HepG2 (cell line): ENCODE results near the gene PRKN. TPM values are rescaled to one million over a fixed set of nuclear protein-coding genes. Genes with fewer than 3 reads are reported as not detected.

ENCODE experiments used
- CREB3 ChIP-seq: sonication (generic); formaldehyde crosslinking; IDR thresholded peaks from 2 replicates; pipeline ENCODE4 v1.5.0; 2020; ENCODE audit warnings: missing genetic modification reagents
- CTCF ChIP-seq: sonication (generic); formaldehyde crosslinking; IDR thresholded peaks from 2 replicates; pipeline ENCODE4 v1.5.0; 2020; ENCODE audit warnings: mild to moderate bottlenecking, missing genetic modification reagents, moderate library complexity
- DNMT3B ChIP-seq: conservative IDR thresholded peaks from 2 replicates; pipeline ENCODE4 v1.6.1; 2016; ENCODE audit warnings: missing biosample characterization, control low read depth
- NBN ChIP-seq: fragments of 450-650 bp; conservative IDR thresholded peaks from 2 replicates; pipeline ENCODE4 v1.6.1; 2017
- RFXANK ChIP-seq: IDR thresholded peaks from 2 replicates; pipeline ENCODE4 v1.6.1; 2016
- SMAD9 ChIP-seq: sonication (generic); formaldehyde crosslinking; IDR thresholded peaks from 2 replicates; pipeline ENCODE4 v1.5.1; 2020; ENCODE audit warnings: mild to moderate bottlenecking, missing genetic modification reagents
- TBP ChIP-seq: sonication (generic); formaldehyde crosslinking; IDR thresholded peaks from 2 replicates; pipeline ENCODE4 v1.5.0; 2020; ENCODE audit warnings: missing genetic modification reagents
- TCF7 ChIP-seq: sonication (generic); IDR thresholded peaks from 2 replicates; pipeline ENCODE4 v1.6.1; 2016; ENCODE audit warnings: antibody characterized with exemption, low read depth
- ZNF362 ChIP-seq: sonication (generic); formaldehyde crosslinking; IDR thresholded peaks from 2 replicates; pipeline ENCODE4 v1.4.0; 2020; ENCODE audit warnings: missing genetic modification reagents, mild to moderate bottlenecking, borderline replicate concordance
- polyA plus RNA-seq, 8 experiments: library from polyadenylated mRNA; depleted of rRNA in 3 of 8; stranded (reverse) in 7 of 8; unstranded in 1 of 8; fragments of >200 nt; fragmentation: Illumina TruSeq in 4 of 8; extraction: Trizol in 4 of 8; gene quantifications; 2 replicates each; pipeline versions ENCODE4 v1.2.1 to v1.2.3, GENCODE V29; 2011 to 2016; ENCODE audit warnings: low read depth in 4 of 8, missing spikeins in 1 of 8, mixed read lengths in 1 of 8; ENCODE audit not compliant: insufficient read depth in 1 of 8
- total RNA-seq, 5 experiments: library from RNA; depleted of rRNA; stranded (reverse); fragments of >200 nt; fragmentation: Illumina TruSeq; extraction: Trizol; gene quantifications; 2 replicates each; pipeline ENCODE4 v1.2.3, GENCODE V29; 2016; ENCODE audit warnings: low read depth in 1 of 5

The PRKN gene
- total and polyA plus RNA-seq, 2 of the 13 experiments (the other 11 are each of a cell fraction or from before 2014, with no cell fraction given), result 0.31 to 0.44 TPM

GRCh38 chr6:161418463-161418945 lies 1309.1 kb downstream of the PRKN start (continued):
- TF ChIP-seq SMAD9 (CRISPR knock-in tag) (no peak), TBP (no peak), CREB3 (CRISPR knock-in tag) (no peak), RFXANK (CRISPR knock-in tag) (no peak), NBN (no peak), TCF7 (no peak), CTCF (CRISPR knock-in tag) (peak; percentile 74), ZNF362 (CRISPR knock-in tag) (no peak), DNMT3B (CRISPR knock-in tag) (no peak)
